Measurements from ENCODE around the gene CYP21A2. TPM values are rescaled to one million over a fixed set of nuclear protein-coding genes. Genes with fewer than 3 reads are reported as not detected.
"Not testable (repeated sequence)": the region's sequence is repeated elsewhere in the genome, so short reads cannot be mapped to it uniquely, and the experiment has no call there.

Gene CYP21A2
- polyA plus RNA-seq, 3 donors, result 0.24 to 1.0 (median 0.29) TPM

DNA sequence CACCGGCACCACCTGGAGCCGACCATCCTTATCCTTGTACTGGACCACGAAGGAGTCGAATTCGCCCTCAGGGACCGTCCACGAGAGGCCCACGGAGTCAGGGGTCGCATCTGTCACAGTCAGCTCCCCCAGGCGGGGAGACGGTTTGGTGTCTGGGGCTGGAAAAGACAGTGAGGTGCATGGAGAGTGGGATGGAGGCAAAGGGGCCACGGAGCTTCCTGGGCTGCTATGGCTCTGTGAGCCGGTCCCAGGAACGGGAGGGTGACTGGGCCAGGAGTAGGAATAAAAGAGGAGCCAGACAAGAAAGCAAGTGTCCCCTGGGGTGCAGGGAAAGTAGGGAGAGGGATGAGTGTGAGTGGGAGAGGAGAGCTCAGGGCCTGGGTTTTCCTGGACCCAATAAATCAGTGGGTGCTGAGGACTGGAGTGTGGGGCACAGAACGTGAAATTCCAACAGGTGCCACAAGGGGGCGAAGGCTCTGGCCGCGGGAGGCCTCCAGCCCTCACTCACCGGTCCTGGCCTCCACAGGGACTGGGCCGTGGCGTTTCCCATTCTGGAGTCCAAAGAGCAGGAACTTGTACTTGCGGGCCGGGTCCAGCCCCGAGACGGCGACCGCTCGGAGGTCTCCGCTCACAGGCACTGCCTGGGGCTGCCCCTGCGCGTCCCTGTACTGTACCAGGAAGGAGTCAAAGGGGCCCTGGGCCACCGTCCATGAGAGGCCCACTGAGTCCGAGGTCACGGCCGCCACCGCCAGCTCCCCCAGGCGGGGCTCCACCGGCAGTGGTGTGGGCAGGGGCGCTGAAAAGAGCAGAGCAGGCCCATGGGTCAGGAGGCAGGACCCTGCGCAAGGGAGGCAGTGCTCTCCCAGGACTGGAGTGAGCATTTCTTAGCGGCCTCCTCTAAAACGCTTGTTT lies 9.9 kb downstream of the CYP21A2 start:
- peak in 8 of 11 donors; percentile 29 to 58 (median 42) for DNase-seq (ENCODE audit: extremely low read depth in 1 of 11, low read depth in 9 of 11, low spot score in 4 of 11)

DNA sequence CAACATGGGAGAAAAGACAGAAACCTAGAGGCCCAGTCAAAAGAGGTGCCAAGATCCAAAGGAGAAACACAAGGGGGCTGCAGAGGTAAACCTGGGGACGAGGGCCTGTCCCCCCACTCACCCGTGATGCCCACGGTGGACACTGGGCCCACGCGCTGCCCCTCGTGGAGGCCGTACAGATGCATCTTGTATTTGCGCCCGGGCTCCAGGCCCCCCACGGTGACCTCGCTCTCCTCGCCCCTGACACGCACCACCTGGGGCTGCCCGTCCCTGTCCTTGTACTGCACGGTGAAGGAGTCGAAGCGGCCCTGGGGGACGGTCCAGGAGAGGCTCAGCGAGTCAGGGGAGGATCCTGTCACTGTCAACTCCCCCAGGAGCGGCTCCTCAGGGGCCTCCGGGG lies 10.9 kb downstream of the CYP21A2 start:
- not testable (repeated sequence) for DNase-seq (ENCODE audit: extremely low read depth in 1 of 11, low read depth in 9 of 11, low spot score in 4 of 11)

DNA sequence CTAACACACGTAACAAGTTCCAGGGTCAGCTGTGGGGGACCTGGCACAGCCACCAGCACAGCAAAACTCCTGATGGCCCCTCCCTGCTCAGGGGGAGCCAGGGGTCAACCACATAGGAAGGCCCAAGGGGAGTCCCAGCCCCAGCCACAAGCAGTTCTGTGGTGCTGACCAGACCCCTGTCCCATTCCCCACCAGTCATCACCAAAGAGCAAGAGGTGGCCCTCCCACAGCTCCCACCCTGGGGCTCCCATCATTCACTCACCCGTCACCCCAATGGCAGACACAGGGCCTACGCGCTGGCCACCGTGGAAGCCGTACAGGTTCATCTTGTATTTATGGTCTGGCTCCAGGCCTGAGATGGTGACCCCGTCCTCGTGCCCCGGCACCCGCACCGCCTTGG lies 11.5 kb downstream of the CYP21A2 start:
- DNase-seq (ENCODE audit: extremely low read depth in 1 of 11, low read depth in 9 of 11, low spot score in 4 of 11), result not testable (repeated sequence)

DNA sequence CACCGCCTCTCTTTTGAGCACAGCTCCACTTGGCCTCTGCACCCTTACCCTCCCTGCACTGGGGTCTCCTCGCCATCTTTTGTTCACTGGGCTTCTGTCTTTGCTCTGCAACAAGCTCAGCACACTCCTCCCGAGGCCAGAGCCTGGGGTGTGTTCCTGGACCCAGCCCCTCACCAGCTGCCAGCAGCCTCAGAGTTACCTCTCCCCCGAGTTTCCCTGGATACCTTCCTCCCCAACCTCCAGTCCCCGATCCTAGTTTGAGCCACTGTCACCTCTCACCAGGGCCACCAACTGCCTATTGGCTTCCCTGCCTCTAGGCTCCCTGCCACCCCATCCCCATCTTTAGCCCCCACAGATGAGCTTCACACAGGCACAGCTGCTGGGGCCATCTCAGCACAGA lies 12.3 kb downstream of the CYP21A2 start:
- no peak for DNase-seq (ENCODE audit: extremely low read depth in 1 of 11, low read depth in 9 of 11, low spot score in 4 of 11)

DNA sequence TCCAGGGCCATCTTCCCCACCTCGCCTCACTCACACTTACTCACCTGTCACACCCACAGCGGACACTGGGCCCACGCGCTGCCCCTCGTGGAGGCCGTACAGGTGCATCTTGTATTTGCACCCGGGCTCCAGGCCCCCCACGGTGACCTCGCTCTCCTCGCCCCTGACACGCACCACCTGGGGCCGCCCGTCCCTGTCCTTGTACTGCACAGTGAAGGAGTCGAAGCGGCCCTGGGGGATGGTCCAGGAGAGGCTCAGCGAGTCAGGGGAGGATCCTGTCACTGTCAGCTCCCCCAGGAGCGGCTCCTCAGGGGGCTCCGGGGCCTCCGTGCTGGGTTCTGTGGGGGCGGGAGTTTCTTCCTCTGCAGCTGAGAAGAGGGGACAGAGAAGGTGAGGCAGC lies 14.4 kb downstream of the CYP21A2 start:
- DNase-seq (ENCODE audit: extremely low read depth in 1 of 11, low read depth in 9 of 11, low spot score in 4 of 11), result not testable (repeated sequence)

DNA sequence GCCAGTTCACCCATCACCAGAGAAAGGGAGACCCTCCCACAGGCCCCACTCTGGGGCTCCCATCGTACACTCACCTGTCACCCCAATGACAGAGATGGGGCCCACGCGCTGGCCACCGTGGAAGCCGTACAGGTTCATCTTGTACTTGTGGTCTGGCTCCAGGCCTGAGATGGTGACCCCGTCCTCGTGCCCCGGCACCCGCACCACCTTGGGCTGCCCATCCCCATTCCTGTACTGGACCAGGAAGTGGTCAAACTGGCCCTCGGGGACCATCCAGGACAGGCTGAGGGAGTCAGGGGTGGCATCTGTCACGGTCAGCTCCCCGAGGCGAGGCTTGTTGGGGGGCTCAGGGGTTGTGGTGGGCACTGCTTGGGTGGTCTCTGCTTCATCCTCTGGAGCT lies 15.1 kb downstream of the CYP21A2 start:
- DNase-seq (ENCODE audit: extremely low read depth in 1 of 11, low read depth in 9 of 11, low spot score in 4 of 11), result not testable (repeated sequence)

DNA sequence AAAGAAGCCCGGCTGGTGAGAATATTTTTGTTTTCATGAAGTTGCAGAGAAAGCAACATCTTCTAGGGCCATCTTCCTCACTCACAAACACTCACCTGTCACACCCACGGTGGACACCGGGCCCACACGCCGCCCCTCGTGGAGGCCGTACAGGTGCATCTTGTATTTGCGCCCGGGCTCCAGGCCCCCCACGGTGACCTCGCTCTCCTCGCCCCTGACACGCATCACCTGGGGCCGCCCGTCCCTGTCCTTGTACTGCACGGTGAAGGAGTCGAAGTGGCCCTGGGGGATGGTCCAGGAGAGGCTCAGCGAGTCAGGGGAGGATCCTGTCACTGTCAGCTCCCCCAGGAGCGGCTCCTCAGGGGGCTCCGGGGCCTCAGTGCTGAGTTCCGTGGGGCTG lies 17.5 kb downstream of the CYP21A2 start:
- DNase-seq (ENCODE audit: extremely low read depth in 1 of 11, low read depth in 9 of 11, low spot score in 4 of 11), result not testable (repeated sequence)

DNA sequence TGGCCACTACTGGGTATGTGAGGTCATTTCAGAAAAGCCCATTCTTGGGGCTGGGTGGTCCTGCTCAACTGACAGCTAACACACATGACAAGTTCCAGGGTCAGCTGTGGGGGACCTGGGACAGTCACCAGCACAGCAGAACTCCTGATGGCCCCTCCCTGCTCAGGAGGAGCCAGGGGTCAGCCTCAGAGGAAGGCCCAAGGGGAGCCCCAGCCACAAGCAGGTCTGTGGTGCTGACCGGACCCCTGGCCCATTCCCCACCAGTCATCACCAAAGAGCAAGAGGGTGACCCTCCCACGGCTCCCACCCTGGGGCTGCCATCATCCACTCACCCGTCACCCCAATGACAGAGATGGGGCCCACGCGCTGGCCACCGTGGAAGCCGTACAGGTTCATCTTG lies 18.0 kb downstream of the CYP21A2 start:
- no peak for DNase-seq (ENCODE audit: extremely low read depth in 1 of 11, low read depth in 9 of 11, low spot score in 4 of 11)

DNA sequence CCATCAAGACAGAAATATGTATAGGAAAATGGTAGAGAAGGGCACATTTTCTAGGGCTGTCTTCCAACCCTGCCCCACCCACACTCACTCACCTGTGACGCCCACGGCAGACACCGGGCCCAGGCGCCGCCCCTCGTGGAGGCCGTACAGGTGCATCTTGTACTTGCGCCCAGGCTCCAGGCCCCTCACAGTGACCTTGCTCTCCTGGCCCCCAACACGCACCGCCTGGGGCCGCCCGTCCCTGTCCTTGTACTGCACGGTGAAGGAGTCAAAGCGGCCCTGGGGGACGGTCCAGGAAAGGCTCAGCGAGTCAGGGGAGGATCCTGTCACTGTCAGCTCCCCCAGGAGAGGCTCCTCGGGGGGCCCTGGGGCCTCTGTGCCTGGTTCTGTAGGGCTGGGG lies 19.8 kb downstream of the CYP21A2 start:
- no peak for DNase-seq (ENCODE audit: extremely low read depth in 1 of 11, low read depth in 9 of 11, low spot score in 4 of 11)

DNA sequence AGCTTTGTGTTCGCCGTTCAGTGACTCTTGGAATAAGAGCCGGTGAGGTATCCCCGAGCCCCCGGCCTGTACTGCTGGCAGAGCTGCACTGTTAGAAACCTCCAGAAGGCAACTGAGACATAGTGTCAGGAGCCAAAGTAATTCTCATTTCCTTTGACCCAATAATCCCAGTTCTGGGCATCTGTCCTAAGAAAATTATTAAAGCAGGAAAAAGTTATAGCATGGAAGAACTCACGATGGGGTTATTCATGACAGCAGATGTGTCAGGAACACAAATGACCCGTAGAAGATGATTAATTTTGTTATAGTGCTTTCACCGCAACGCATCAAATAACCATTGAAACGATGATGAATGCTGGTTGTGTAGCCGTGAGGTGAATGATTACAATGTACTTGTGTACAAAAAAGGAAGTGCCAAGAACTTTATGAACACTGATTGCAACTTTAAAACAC lies 20.3 kb downstream of the CYP21A2 start:
- no peak for DNase-seq (ENCODE audit: extremely low read depth in 1 of 11, low read depth in 9 of 11, low spot score in 4 of 11)

DNA sequence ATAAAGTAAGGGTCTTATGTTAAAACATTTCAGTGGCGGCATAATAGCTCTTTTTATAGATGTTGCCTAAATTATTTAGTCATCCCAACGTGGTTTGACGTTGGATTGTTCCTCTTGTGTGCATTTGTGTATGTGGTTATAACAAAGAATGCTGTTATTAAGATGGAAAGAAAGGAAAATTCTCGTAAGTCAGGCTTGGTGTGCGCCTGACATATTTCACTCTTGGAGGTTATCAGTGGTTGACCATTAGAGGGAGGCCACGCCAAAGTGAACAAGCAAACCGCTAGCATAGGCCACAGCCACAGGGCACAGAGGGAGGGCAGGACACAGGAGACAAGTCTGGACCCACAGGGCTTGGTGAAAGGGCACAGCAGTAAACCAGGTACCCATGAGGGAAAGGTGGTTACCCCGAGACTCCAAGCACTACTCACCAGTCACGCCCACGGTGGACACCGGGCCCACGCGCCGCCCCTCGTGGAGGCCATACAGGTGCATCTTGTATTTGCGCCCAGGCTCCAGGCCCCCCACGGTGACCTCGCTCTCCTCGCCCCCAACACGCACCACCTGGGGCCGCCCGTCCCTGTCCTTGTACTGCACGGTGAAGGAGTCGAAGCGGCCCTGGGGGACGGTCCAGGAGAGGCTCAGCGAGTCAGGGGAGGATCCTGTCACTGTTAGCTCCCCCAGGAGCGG lies 22.9 kb downstream of the CYP21A2 start:
- DNase-seq (ENCODE audit: extremely low read depth in 1 of 11, low read depth in 9 of 11, low spot score in 4 of 11), result no peak

DNA sequence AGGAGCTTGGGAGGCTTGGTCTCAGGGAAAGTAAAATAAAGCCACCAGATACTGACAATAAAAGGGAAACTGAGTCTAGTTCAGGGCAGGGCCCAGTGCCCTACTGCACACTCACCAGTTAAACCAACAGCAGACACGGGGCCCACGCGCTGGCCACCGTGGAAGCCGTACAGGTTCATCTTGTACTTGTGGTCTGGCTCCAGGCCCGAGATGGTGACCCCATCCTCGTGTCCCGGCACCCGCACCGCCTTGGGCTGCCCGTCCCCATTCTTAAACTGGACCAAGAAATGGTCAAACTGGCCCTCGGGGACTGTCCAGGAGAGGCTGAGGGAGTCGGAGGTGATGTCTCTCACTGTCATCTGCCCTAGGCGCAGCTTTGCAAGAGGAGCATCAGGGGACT lies 26.5 kb downstream of the CYP21A2 start:
- no peak for DNase-seq (ENCODE audit: extremely low read depth in 1 of 11, low read depth in 9 of 11, low spot score in 4 of 11)

DNA sequence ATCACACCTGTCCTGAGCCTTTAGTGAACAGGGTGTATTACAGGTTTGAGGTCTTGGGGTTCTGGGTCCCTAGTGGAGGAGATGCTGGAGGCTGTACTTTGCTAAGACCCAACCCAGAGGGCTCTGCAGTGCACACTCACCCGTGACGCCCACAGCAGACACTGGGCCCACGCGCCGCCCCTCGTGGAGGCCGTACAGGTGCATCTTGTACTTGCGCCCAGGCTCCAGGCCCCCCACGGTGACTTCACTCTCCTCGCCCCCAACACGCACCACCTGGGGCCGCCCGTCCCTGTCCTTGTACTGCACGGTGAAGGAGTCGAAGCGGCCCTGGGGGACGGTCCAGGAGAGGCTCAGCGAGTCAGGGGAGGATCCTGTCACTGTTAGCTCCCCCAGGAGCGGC lies 29.3 kb downstream of the CYP21A2 start:
- not testable (repeated sequence) for DNase-seq (ENCODE audit: extremely low read depth in 1 of 11, low read depth in 9 of 11, low spot score in 4 of 11)

DNA sequence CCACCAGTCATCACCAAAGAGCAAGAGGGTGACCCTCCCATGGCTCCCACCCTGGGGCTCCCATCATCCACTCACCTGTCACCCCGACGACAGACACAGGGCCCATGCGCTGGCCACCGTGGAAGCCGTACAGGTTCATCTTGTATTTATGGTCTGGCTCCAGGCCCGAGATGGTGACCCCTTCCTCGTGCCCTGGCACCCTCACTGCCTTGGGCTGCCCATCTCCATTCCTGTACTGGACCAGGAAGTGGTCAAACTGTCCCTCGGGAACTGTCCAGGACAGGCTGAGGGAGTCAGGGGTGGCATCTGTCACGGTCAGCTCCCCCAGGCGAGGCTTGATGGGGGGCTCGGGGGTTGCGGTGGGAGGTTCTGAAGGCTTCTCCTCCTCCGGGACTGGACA lies 30.1 kb downstream of the CYP21A2 start:
- DNase-seq (ENCODE audit: extremely low read depth in 1 of 11, low read depth in 9 of 11, low spot score in 4 of 11), result not testable (repeated sequence)

DNA sequence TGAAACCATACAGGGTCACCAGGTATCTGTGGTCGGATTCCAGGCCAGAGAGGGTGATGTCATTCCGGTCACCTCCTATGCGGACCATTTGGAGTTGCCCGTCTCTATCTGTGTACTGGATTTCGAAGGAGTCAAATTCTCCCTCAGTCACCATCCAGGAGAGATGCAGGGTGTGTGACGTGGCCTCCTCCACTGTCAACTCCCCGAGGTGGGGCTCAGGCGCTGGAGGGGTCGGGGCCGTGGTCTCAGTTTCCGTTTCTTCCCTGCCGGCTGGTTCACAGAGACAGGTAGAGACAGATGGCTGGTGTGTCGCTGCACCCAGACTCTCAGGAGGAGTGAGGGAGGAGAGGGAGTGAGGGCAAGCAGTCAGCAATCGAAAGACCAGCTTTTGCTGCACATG lies 30.7 kb downstream of the CYP21A2 start:
- no peak for DNase-seq (ENCODE audit: extremely low read depth in 1 of 11, low read depth in 9 of 11, low spot score in 4 of 11)

DNA sequence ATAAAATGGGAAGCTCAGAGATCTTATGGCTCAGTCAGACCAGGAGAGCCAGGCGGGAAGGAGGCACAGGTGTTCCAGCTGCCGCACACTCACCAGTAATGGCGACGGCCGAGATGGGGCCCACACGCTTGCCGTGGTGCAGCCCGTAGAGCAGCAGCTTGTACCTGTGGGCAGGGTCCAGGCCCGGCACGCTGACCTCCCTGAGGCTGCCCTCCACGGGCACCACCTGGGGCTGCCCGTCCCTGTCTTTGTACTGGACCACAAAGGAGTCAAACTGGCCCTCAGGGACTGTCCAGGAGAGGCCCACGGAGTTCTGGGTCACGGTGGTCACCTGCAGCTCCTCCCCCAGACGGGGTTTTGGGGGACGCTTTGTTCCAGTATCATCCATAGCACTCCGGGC lies 31.2 kb downstream of the CYP21A2 start:
- DNase-seq (ENCODE audit: extremely low read depth in 1 of 11, low read depth in 9 of 11, low spot score in 4 of 11), result no peak

DNA sequence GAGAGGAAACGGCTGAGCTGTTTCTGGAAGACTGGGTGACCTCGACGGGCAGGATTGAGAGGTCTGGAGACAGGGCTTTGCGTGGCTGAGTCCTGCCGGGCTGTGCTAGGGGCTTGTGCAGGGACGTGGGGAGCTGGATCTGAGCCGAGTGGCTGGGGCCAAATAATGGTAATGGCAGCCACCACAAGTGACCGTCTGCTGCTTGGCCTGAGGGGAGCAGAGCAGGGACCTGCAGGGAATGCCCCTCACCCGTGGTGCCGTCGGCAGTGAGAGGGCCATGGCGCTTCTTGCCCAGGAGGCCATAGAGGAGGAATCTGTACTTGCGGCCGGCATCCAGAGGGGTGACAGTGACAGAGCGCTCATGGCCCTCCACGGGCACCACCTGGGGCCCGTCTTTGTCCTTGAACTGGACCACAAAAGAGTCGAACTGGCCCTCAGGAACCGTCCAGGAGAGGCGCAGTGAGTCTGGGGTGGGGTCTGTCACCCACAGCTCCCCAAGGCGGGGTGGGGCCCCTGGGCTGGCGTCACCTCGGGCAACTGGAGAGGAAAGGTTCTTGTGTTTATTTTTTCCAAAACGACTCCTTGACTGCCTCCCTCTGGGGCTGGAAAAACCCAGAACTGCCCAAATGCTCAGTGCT lies 31.8 kb downstream of the CYP21A2 start:
- no peak for DNase-seq (ENCODE audit: extremely low read depth in 1 of 11, low read depth in 9 of 11, low spot score in 4 of 11)

DNA sequence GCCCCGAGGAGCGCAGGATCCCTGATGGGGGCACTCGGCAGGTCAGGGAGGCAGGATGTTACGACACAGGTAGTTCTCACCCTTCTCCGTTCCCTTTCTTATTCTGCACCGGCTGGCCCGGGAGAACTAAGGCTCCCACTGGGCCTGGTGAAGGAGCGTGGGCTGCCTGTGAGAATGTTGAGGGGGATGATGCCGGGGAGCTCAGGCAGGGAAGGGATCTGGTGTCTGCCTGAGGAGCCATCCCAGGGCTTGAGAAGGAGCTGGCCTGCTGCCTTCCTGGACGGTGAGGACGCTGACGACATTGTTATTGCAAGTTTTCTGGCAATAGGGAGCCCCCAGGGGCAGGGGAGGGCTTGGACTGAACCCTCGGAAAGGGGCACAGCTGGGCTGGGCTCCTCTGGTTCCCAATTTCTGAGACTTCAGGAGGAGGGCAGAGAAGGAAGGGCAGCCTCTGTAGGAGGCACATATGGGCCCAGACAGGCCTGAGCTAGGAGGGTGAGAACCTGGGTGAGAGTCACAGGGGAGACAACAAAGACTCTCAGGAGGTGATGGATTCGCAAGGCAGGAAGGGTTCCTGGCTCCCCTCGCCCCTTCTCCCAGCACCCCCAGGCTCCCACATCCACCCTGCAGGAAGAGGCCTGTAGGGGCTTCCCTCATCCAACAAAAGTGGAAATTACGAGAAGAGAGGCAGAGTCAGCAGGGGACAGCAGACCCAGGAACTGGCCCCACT lies 32.8 kb downstream of the CYP21A2 start:
- no peak for DNase-seq (ENCODE audit: extremely low read depth in 1 of 11, low read depth in 9 of 11, low spot score in 4 of 11)

DNA sequence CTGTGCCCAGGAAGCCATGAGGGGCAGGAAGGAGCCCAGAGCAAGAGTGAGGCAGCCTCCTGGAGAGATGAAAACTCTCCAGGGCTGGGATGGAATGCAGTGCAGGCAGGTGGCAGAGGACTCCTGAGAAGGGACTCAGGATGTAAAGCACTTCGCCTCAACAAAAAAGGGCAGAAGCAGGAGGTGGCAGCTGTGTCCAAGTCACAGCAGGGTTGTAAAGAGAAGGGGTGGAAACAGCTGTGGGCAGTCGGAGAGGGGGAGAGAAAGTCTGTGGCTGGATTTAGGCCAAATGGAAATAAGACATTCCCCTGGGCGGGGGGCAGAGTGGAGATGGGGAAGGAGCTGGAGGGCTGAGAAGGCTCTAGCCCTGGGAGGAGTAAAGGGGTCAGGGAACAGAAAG lies 34.9 kb downstream of the CYP21A2 start:
- DNase-seq (ENCODE audit: extremely low read depth in 1 of 11, low read depth in 9 of 11, low spot score in 4 of 11), result no peak
